DOHH2 (cell line): ENCODE measurements around the gene WWOX.

Experiments used
- H3F3A ChIP-seq: fragments of 200-600 bp; sonication (generic), shearing (Covaris generic); 2 replicates; pipeline ENCODE4 v1.6.0; 2016; ENCODE audit warnings: antibody characterized with exemption, mild to moderate bottlenecking; ENCODE audit not compliant: control insufficient read depth, insufficient read depth
- H3K27ac ChIP-seq: fragments of 200-600 bp; sonication (generic); 2 replicates; pipeline ENCODE4 v1.5.1; 2014; ENCODE audit warnings: low read depth, mild to moderate bottlenecking, low read length, moderate library complexity
- H3K27me3 ChIP-seq: fragments of 200-600 bp; sonication (generic); 2 replicates; pipeline ENCODE4 v1.6.1; 2014; ENCODE audit warnings: mild to moderate bottlenecking, low read length, mixed read lengths; ENCODE audit not compliant: control insufficient read depth
- H3K36me3 ChIP-seq: fragments of 200-600 bp; sonication (generic); 2 replicates; pipeline ENCODE4 v1.6.1; 2014; ENCODE audit warnings: mild to moderate bottlenecking, low read length, moderate library complexity, mixed read lengths; ENCODE audit not compliant: control insufficient read depth
- H3K4me1 ChIP-seq: fragments of 200-600 bp; sonication (generic); 2 replicates; pipeline ENCODE4 v1.6.1; 2014; ENCODE audit warnings: mild to moderate bottlenecking, low read length, mixed read lengths; ENCODE audit not compliant: control insufficient read depth
- H3K4me2 ChIP-seq: fragments of 200-600 bp; sonication (generic); 2 replicates; pipeline ENCODE4 v1.6.0; 2014; ENCODE audit warnings: mild to moderate bottlenecking, low read length, moderate library complexity
- H3K4me3 ChIP-seq: fragments of 200-600 bp; sonication (generic); 2 replicates; pipeline ENCODE4 v1.5.1; 2014; ENCODE audit warnings: mild to moderate bottlenecking, low read length, mixed read lengths
- H3K79me2 ChIP-seq: fragments of 200-600 bp; sonication (generic); 2 replicates; pipeline ENCODE4 v1.6.1; 2014; ENCODE audit warnings: mild to moderate bottlenecking, low read length, mixed read lengths; ENCODE audit not compliant: control insufficient read depth
- H3K9me2 ChIP-seq: fragments of 200-600 bp; sonication (generic); replicated peaks from 2 replicates; pipeline ENCODE4 v1.6.1; 2014; ENCODE audit warnings: mild to moderate bottlenecking, low read length, mixed read lengths; ENCODE audit not compliant: control insufficient read depth
- H3K9me3 ChIP-seq: fragments of 200-600 bp; sonication (generic); 2 replicates; pipeline ENCODE4 v1.6.1; 2014; ENCODE audit warnings: antibody characterized with exemption, low read length, mixed read lengths; ENCODE audit not compliant: control insufficient read depth, insufficient read depth
- H4K20me1 ChIP-seq: fragments of 200-600 bp; sonication (generic); 2 replicates; pipeline ENCODE4 v1.6.0; 2014; ENCODE audit warnings: low read depth, mild to moderate bottlenecking, antibody characterized with exemption, low read length, moderate library complexity; ENCODE audit not compliant: control insufficient read depth, insufficient read depth
- CTCF ChIP-seq: fragments of 200-600 bp; sonication (generic); IDR thresholded peaks from one replicate; pipeline ENCODE4 v1.5.1; 2014; ENCODE audit warnings: antibody characterized with exemption, mild to moderate bottlenecking, low read depth, low read length; ENCODE audit not compliant: poor library complexity, severe bottlenecking
- EZH2phosphoT487 ChIP-seq: fragments of 200-600 bp; sonication (generic); IDR thresholded peaks from 2 replicates; pipeline ENCODE4 v1.6.1; 2017; ENCODE audit warnings: borderline replicate concordance, mild to moderate bottlenecking, antibody characterized with exemption, low read length, moderate library complexity, mixed read lengths

The WWOX gene

GRCh38 chr16:78179666-78180065 lies 80.2 kb downstream of the WWOX start:
- no peak overlapping the region for H3K4me3 ChIP-seq
- H3K27ac ChIP-seq = no peak overlapping the region
- TF ChIP-seq CTCF (no peak), EZH2phosphoT487 (no peak)
- no peaks in the 10 kb centered on the region for H3K36me3 ChIP-seq
- no peaks in the 10 kb centered on the region for H3K9me2 ChIP-seq
- no peaks in the 10 kb centered on the region for H3K79me2 ChIP-seq
- H3K4me1 ChIP-seq = no peaks in the 10 kb centered on the region
- no peaks in the 10 kb centered on the region for H3K9me3 ChIP-seq
- H4K20me1 ChIP-seq = 0 out of 2 replicates have a peak, but pooled peaks cover 3% of the 10 kb centered on the region
- no peak overlapping the region for H3K4me2 ChIP-seq
- H3F3A ChIP-seq = no peaks in the 10 kb centered on the region
- H3K27me3 ChIP-seq = no peaks in the 10 kb centered on the region

- TF ChIP-seq EZH2phosphoT487 (no peak), CTCF (no peak)
These were observed 80.9 kb downstream of the WWOX start for GRCh38 chr16:78180349-78180748.

GRCh38 chr16:78183437-78184237 lies 84.2 kb downstream of the WWOX start:
- H3F3A ChIP-seq = no peaks in the 10 kb centered on the region
- H3K4me1 ChIP-seq = peaks cover 4% of the 10 kb centered on the region
- H3K27ac ChIP-seq = no peak overlapping the region
- H3K36me3 ChIP-seq = no peaks in the 10 kb centered on the region
- TF ChIP-seq EZH2phosphoT487 (no peak), CTCF (no peak)
- H3K4me3 ChIP-seq = no peak overlapping the region
- H3K9me3 ChIP-seq = no peaks in the 10 kb centered on the region
- H3K27me3 ChIP-seq = no peaks in the 10 kb centered on the region
- no peaks in the 10 kb centered on the region for H3K79me2 ChIP-seq
- H4K20me1 ChIP-seq = 0 out of 2 replicates have a peak, but pooled peaks cover 3% of the 10 kb centered on the region
- H3K4me2 ChIP-seq = no peak overlapping the region
- no peaks in the 10 kb centered on the region for H3K9me2 ChIP-seq

More at GRCh38 chr16:78180349-78180748, 80.9 kb downstream of the WWOX start:
- Histone ChIP-seq H3K27ac (no peak overlapping the region), H3K9me2 (no peaks in the 10 kb centered on the region), H3K4me2 (no peak overlapping the region), H3F3A (no peaks in the 10 kb centered on the region), H3K27me3 (no peaks in the 10 kb centered on the region), H4K20me1 (0 out of 2 replicates have a peak, but pooled peaks cover 3% of the 10 kb centered on the region), H3K36me3 (no peaks in the 10 kb centered on the region), H3K9me3 (no peaks in the 10 kb centered on the region), H3K79me2 (no peaks in the 10 kb centered on the region), H3K4me1 (no peaks in the 10 kb centered on the region), H3K4me3 (no peak overlapping the region)
